CD4-positive, alpha-beta T cell (primary cell): Measurements from ENCODE around the gene DRC3. TPM values are rescaled to one million over a fixed set of nuclear protein-coding genes. Genes with fewer than 3 reads are reported as not detected.

Source experiments
- ATAC-seq: fragments of 200-7000 bp; cut with Tn5 transposase; one replicate; pipeline ENCODE4 v1.10.0; 2022; ENCODE audit warnings: mild to moderate bottlenecking; ENCODE audit not compliant: poor library complexity
- CTCF ChIA-PET: fragments of 350-600 bp; sonication (Branson Sonifier 250); formaldehyde crosslinking; loops from one replicate; lab custom pipeline; 2021; ENCODE audit warnings: antibody characterized with exemption, inconsistent platforms; lab: Charles Lee
- POLR2A ChIA-PET: fragments of 350-600 bp; sonication (Branson Sonifier 250); formaldehyde crosslinking; loops from one replicate; lab custom pipeline; 2021; ENCODE audit warnings: antibody characterized with exemption, inconsistent platforms; lab: Charles Lee
- DNase-seq, 14 experiments: peaks; one replicate each; pipeline ENCODE4 v3.0.0-alpha.2; 2013 to 2020; ENCODE audit warnings: mixed read lengths in 2 of 14
- H3K27ac ChIP-seq, 2 donors: one replicate each; pipeline versions ENCODE4 v1.5.1 to v1.7.0; 2013; ENCODE audit warnings: low read length in 2 of 2, low read depth in 1 of 2, mild to moderate bottlenecking in 1 of 2
- H3K27me3 ChIP-seq, 2 experiments: 1 replicate in 1 of 2; 2 replicates in 1 of 2; pipeline versions ENCODE4 v1.6.1 to v1.7.0; 2013; ENCODE audit warnings: low read length in 2 of 2, control low read depth in 1 of 2, mild to moderate bottlenecking in 1 of 2, moderate library complexity in 1 of 2; ENCODE audit not compliant: insufficient read depth in 2 of 2, control insufficient read depth in 1 of 2
- H3K36me3 ChIP-seq: one replicate; pipeline ENCODE4 v1.6.1; 2013; ENCODE audit warnings: low read length, control low read depth; ENCODE audit not compliant: insufficient read depth
- H3K4me1 ChIP-seq: one replicate; pipeline ENCODE4 v1.6.1; 2013; ENCODE audit warnings: low read length, control low read depth; ENCODE audit not compliant: insufficient read depth
- H3K4me3 ChIP-seq: one replicate; pipeline ENCODE4 v1.5.1; 2013; ENCODE audit warnings: mild to moderate bottlenecking, low read length, moderate library complexity
- H3K9me3 ChIP-seq, 2 experiments: 1 replicate in 1 of 2; 2 replicates in 1 of 2; pipeline versions ENCODE4 v1.6.1 to v1.7.0; 2013; ENCODE audit warnings: low read length in 2 of 2, mild to moderate bottlenecking in 2 of 2, control low read depth in 1 of 2, moderate library complexity in 1 of 2; ENCODE audit not compliant: control insufficient read depth in 1 of 2, insufficient read depth in 1 of 2
- H3K27ac Mint-ChIP-seq: one replicate; pipeline ENCODE4 v1.8.0; 2020; ENCODE audit warnings: mixed read lengths
- H3K27me3 Mint-ChIP-seq: one replicate; pipeline ENCODE4 v1.8.0; 2021; ENCODE audit warnings: mixed read lengths
- H3K36me3 Mint-ChIP-seq: one replicate; pipeline ENCODE4 v1.8.0; 2021; ENCODE audit warnings: low read depth, mixed read lengths
- H3K4me1 Mint-ChIP-seq: one replicate; pipeline ENCODE4 v1.8.0; 2021; ENCODE audit warnings: low read depth, mixed read lengths
- H3K4me3 Mint-ChIP-seq: one replicate; pipeline ENCODE4 v1.8.0; 2020; ENCODE audit warnings: mild to moderate bottlenecking, mixed read lengths
- H3K9me3 Mint-ChIP-seq: one replicate; pipeline ENCODE4 v1.8.0; 2020; ENCODE audit warnings: mixed read lengths
- intact Hi-C, 2 experiments: fragments of 100-400 bp; cut with DNase I in 1 of 2; cut with micrococcal nuclease in 1 of 2; formaldehyde crosslinking; loops; one replicate each; pipeline versions ENCODE4 v1.15.1 to v1.9.0; 2023 to 2025; cut with DNase I, micrococcal nuclease
- total RNA-seq, 174 experiments: library from RNA in 2 of 174; stranded (reverse) in 2 of 174; gene quantifications; one replicate each; pipeline ENCODE4 v1.2.3 and lab custom pipeline; 2021 to 2026
- TF ChIP-seq, protein P1 (sequence below): fragments of 200-600 bp; IDR thresholded peaks from one replicate; pipeline ENCODE4 v1.8.0; 2022; ENCODE audit warnings: antibody characterized with exemption, mild to moderate bottlenecking

Gene DRC3
- total RNA-seq, 2 experiments from 2014 or later, result 0.11 TPM; not detected in 1

DNA sequence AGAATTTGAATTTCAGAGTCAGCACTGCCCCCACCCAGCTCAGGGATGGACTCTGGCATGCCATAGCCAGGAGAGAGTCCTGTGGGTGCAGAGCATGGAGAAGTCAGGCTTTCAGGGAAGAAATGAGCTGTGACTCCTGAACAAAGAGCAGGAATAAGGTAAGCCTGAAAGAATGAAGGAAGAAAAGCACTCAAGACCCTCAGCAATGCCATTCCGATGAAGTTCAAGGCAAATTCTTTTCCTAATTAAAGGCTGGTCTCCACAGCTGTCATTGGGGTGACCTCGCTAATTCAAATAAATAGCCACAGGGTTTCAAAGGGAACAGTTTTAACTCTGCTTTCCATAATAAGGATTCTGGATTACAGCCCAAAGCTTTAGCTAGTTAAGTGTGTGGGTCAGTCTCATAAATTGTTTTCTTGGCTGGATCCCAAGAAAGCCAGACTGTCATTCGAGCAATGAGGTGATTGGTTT is 32.2 kb upstream of the DRC3 start:
- intact Hi-C loops, result loop anchor here in 1 of 2 experiments (5.0 kb wide), 1 partner anchor 72 kb away; no protein-coding TSS in a partner anchor
- peaks cover 47% of the 10 kb centered on the region for H3K4me1 Mint-ChIP-seq
- H3K27me3 Mint-ChIP-seq, result no peaks in the 10 kb centered on the region
- no peaks in the 10 kb centered on the region for H3K9me3 Mint-ChIP-seq
- TF ChIP-seq, protein P1, sequence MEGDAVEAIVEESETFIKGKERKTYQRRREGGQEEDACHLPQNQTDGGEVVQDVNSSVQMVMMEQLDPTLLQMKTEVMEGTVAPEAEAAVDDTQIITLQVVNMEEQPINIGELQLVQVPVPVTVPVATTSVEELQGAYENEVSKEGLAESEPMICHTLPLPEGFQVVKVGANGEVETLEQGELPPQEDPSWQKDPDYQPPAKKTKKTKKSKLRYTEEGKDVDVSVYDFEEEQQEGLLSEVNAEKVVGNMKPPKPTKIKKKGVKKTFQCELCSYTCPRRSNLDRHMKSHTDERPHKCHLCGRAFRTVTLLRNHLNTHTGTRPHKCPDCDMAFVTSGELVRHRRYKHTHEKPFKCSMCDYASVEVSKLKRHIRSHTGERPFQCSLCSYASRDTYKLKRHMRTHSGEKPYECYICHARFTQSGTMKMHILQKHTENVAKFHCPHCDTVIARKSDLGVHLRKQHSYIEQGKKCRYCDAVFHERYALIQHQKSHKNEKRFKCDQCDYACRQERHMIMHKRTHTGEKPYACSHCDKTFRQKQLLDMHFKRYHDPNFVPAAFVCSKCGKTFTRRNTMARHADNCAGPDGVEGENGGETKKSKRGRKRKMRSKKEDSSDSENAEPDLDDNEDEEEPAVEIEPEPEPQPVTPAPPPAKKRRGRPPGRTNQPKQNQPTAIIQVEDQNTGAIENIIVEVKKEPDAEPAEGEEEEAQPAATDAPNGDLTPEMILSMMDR, result no peak
- H3K36me3 Mint-ChIP-seq, result no peaks in the 10 kb centered on the region
- peaks cover 25% of the 10 kb centered on the region for H3K4me1 ChIP-seq
- ChIA-PET CTCF (no interaction called here), POLR2A (no interaction called here)
- H3K27me3 ChIP-seq, result no peaks in the 10 kb centered on the region
- ATAC-seq, result no peak
- no peak overlapping the region for H3K4me3 Mint-ChIP-seq
- no peak overlapping the region for H3K27ac ChIP-seq
- H3K9me3 ChIP-seq, result no peaks in the 10 kb centered on the region
- no peaks in the 10 kb centered on the region for H3K36me3 ChIP-seq
- no peak for DNase-seq
- no peak overlapping the region for H3K4me3 ChIP-seq
- no peak overlapping the region for H3K27ac Mint-ChIP-seq

DNA sequence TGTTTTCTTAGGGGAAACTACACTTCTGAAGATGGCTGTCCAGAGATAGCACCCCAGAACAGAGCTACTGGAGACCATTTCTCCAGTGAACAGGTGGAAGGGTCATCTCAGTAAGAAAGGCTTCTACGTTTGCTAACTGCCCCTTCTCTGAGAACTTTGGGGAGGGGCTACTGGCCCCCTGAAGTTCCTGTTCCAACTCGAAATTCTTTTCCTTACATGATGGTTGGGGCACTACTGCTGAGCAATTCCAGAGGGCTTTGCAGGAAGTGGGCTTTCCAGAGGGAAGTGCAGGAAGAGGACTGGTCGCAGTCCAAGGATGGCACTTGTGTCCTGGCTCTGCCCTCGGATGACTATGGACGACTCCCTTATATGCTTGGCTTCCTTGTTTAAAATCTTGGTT is 31.6 kb upstream of the DRC3 start:
- DNase-seq (no peak), ATAC-seq (no peak)
- Histone ChIP-seq H3K9me3 (no peaks in the 10 kb centered on the region), H3K4me3 (no peak overlapping the region), H3K4me1 (peaks cover 19% of the 10 kb centered on the region), H3K36me3 (no peaks in the 10 kb centered on the region), H3K27ac (no peak overlapping the region), H3K27me3 (no peaks in the 10 kb centered on the region)
- ChIA-PET POLR2A (no interaction called here), CTCF (no interaction called here)
- Mint-ChIP-seq H3K4me1 (peaks cover 41% of the 10 kb centered on the region), H3K36me3 (no peaks in the 10 kb centered on the region), H3K27ac (no peak overlapping the region), H3K4me3 (no peak overlapping the region), H3K27me3 (no peaks in the 10 kb centered on the region), H3K9me3 (no peaks in the 10 kb centered on the region)
- TF ChIP-seq, protein P1, result no peak
- intact Hi-C loops, result loop anchor here in 1 of 2 experiments (5.0 kb wide), 1 partner anchor 71 kb away; no protein-coding TSS in a partner anchor

DNA sequence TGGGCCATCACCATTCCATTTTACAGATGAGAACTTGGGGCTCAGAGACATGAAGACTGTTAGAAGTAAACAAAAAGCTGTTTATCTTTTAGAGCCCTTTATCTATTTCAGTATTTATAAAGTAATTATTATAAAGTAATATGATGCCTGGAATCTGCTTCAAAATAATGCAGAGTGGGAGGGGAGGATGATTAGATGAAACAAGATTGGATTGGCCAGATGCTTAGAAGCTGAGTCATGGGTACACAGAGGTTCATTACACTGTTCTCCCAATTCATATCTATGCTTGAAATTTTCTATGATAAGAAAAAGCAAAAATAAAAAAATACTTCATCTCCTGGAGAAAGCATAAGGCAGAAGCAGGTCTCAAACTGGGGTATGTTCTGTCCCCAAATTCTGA is 29.8 kb upstream of the DRC3 start:
- peaks cover 33% of the 10 kb centered on the region for H3K4me1 Mint-ChIP-seq
- H3K27ac Mint-ChIP-seq, result no peak overlapping the region
- no peak overlapping the region for H3K4me3 Mint-ChIP-seq
- H3K9me3 ChIP-seq, result no peaks in the 10 kb centered on the region
- ChIA-PET CTCF (no interaction called here), POLR2A (no interaction called here)
- intact Hi-C loops, result loop anchor here in 1 of 2 experiments (5.0 kb wide), 1 partner anchor 69 kb away; no protein-coding TSS in a partner anchor
- TF ChIP-seq, protein P1, result no peak
- H3K36me3 ChIP-seq, result no peaks in the 10 kb centered on the region
- no peaks in the 10 kb centered on the region for H3K9me3 Mint-ChIP-seq
- DNase-seq (no peak), ATAC-seq (no peak)
- H3K4me1 ChIP-seq, result peaks cover 9% of the 10 kb centered on the region
- H3K27me3 Mint-ChIP-seq, result no peaks in the 10 kb centered on the region
- no peaks in the 10 kb centered on the region for H3K36me3 Mint-ChIP-seq
- H3K4me3 ChIP-seq, result no peak overlapping the region
- H3K27ac ChIP-seq, result no peak overlapping the region
- no peaks in the 10 kb centered on the region for H3K27me3 ChIP-seq
